Stimulated activated CD4-positive, alpha-beta T cell treated with anti-CD3 and anti-CD28 coated beads, Interleukin-2, amount 100 ng/mL, for 24 hours (primary cell): ENCODE measurements around the gene YWHAG.
"Not testable (repeated sequence)": the region's sequence is repeated elsewhere in the genome, so short reads cannot be mapped to it uniquely, and the experiment has no call there.

Experiments used
- DNase-seq, 2 donors: peaks; one replicate each; pipeline ENCODE4 v3.0.0-alpha.2; 2020

The YWHAG gene

DNA sequence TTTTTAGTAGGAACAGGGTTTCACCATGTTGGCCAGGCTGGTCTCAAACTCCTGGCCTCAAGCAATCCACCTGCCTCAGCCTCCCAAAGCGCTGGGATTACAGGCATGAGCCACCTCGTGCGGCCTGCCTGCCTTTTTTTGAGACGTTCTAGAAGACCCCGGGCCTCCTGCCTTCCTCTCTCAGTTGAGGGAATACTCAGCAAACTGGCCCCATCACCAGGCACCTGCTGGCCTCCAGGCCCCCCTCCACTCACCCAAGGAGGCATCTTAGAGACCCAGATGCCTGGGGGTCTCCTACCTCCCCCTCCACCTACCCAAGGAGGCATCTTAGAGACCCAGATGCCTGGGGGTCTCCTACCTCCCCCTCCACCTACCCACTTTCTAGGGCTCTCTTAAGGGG is 65.9 kb downstream of the YWHAG start:
- DNase-seq, result not testable (repeated sequence)

DNA sequence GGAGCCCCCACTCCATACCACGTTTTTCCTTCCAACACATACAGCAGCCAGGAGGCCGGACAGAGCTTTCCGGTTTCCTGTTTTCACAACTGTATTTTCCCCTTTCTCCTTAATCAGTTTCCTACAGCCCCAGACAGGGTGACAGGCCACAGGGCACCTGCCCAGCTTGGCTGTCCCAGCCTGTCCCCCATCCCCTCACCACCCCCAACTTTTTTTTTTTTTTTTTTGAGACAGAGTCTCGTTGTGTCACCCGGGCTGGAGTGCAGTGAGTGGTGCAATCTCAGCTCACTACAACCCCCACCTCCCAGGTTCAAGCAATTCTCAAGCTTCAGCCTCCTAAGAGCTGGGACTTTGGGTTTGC is 66.6 kb downstream of the YWHAG start:
- no peak for DNase-seq

DNA sequence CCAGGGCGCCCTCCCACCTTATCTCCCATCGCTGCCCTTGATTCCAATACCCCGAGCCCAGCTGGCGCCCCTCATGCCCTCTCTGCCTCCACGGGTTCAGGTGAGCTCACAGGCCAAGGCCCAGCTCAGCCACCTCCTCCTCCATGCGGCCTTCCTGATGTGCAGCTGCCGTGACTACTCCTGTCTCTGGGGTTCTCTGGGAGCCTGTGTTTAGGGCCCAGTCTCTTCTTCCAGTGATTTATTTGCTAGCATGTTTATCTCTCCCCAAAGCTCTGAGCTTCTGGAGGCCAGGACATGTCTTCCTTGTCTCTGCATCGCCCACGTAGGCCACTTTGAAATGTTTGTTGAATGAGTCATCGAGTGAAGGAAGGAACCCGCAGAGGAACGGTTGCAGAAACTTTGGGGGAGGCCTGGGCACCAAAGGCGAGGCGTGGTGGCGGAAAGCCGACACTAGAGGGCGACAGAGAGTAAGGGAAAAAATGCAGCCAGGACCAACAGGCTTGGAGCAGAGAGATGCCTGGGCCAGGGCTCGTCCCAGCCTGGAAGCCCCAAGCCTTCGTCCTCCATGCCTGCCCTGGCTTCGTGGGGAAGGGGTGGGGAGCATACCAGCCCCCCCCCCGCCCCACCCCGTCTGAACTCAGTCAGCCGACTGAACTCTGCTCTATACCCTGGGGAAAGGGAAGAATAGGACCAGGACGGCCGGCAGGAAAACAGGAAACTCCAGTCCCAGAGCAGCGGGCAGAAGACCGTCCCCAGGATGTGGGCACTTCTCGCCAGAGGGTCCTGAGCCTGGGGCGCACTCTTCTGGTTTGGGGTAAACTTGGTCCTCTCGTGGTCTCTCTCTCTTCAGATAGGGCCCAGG is 67.2 kb downstream of the YWHAG start:
- peak; percentile 91 to 92 for DNase-seq

- DNase-seq, result not testable (repeated sequence)
Observed at GRCh38 chr7:76290847-76291350, 67.9 kb downstream of the YWHAG start.

- DNase-seq, result no peak
Observed at GRCh38 chr7:76286842-76287403, 71.9 kb downstream of the YWHAG start.

DNA sequence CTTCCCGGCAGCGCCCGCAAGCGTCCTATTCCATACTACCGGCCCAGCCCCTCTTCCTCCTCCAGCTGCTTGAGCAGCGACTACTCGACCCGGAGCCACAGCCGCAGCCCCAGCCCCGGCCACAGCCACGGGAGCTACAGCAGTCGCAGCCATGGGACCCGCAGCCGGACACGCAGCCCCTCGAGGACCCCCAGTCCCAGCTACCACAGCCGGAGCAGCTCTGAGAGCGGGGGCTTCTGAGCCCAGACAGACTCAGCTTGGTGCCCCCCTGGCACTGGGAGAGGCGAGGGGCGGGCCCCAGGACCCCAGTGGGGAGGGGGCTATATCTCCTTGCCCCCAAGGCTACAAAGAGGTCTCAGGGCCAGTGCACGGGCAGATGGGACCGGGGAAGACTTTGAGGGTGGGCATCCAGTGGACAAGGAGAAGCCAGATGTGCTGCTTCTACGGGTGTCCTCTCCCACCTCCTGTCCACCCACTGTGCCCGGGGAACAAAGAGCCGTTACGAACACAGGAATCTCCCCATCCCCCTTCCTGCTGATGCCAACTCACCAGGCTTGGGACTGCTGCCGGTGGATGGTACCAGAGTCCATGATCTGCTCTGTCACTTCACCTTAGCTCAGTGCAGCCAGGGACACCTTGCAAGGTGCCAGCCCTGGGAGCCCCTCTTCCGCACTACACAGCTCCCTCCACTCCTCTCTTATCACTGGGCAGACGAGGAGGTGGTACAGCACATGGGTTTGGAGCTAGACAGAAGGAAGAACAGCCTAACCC is 73.0 kb downstream of the YWHAG start:
- no peak for DNase-seq

- no peak for DNase-seq
Observed at GRCh38 chr7:76283254-76284159, 75.3 kb downstream of the YWHAG start.

DNA sequence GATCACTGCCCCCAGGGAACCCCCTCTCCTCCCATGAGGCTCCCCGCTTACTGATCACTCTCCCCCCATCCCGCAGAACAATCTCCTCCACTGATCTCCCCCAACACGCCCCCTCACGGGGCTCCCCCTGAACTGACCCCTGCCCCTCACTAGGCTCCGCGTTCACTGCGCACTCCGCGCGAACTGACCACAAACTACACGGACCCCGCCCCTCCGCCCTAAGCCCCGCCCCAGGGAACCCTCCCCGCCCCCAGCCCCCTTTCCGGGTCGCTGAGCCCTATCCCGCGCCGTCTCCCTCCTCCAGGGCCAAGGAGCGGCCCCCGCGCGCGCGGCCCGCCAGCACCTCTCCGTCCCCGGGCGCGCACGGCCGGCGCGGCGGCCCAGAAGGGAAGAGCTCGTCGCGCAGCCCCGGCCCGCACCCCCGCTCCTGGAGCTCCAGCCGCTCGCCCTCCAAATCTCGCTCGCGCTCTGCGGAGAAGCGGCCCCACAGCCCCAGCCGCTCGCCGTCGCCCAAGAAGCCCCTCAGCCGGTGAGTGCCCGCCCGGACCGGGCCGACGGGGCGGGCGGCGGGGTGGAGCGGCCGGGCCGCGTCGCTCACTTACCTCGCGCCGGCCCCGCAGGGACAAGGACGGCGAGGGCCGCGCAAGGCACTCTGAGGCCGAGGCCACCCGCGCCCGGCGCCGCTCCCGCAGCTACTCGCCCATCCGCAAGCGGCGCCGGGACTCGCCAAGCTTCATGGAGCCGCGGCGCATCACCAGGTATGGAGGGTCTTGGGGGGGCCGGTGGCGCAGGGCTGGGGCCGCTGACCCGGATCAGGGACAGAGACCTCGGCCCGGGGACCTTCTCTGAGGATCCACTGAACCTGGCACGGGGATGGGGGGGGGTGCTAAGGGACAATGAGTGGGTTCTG is 76.2 kb downstream of the YWHAG start:
- peak in 1 of 2 donors; percentile 23 for DNase-seq

- DNase-seq, result no peak
Observed at GRCh38 chr7:76281706-76282343, 77.0 kb downstream of the YWHAG start.

DNA sequence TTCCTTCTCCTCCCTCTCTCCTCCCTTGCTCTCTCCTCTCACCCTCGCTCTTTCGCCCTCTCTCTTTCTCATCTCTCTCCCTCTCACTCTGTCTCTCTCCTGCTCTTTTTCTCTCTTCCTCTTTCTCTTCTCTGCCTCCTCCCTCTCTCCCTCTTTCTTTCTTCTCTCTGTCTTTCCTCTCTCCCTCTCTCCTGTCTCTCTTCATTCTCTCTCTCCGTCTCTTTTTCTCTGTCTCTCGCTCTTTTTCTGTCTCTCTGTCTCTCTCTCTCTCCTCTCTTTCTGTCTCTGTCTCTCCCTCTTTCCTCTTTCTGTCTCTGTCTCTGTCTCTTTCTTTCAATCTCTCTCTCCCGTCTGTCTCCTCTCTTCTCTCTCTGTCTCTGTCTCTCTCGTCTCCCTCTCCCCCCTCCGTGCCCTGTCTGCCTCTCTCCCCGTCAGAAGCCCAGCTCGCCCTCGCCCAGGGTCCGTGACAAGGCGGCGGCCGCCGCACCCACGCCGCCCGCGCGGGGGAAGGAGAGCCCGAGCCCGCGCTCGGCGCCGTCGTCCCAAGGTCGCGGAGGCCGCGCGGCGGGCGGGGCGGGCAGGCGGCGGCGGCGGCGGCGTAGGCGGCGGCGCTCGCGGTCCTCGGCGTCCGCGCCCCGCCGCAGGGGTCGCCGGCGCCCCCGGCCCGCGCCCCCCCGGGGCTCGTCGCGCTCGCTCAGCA is 77.6 kb downstream of the YWHAG start:
- DNase-seq, result peak in 1 of 2 donors; percentile 24

DNA sequence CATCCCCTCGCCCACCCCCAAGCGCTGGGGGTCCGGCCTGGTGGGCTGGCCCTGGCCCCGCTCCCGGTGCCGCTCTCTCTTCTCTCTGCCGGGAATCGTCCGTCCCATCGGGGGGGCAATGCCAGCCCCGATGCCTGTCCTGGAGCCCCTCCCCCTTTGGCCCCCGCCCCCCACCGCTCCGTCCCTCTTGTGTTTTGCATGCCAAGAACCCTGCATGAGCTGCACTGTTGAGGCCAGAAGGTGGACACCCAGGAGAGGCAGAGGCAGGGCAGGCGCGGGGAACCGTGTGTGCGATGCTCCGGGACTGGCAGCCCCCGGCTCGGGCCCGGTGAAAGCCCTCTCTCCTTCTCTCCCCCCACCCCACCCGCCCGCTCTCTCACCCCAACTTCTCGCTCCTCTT is 78.4 kb downstream of the YWHAG start:
- DNase-seq, result no peak

GRCh38 chr7:76278540-76278939 is 80.3 kb downstream of the YWHAG start:
- DNase-seq, result no peak
